Amniotic stem cell (primary cell): Measurements from ENCODE around the gene STAG3.
"Not testable (repeated sequence)": the region's sequence is repeated elsewhere in the genome, so short reads cannot be mapped to it uniquely, and the experiment has no call there.

Experiments used
- DNase-seq: peaks from one replicate; lab custom pipeline; 2025; lab: John Stamatoyannopoulos, UW

The STAG3 gene

DNA sequence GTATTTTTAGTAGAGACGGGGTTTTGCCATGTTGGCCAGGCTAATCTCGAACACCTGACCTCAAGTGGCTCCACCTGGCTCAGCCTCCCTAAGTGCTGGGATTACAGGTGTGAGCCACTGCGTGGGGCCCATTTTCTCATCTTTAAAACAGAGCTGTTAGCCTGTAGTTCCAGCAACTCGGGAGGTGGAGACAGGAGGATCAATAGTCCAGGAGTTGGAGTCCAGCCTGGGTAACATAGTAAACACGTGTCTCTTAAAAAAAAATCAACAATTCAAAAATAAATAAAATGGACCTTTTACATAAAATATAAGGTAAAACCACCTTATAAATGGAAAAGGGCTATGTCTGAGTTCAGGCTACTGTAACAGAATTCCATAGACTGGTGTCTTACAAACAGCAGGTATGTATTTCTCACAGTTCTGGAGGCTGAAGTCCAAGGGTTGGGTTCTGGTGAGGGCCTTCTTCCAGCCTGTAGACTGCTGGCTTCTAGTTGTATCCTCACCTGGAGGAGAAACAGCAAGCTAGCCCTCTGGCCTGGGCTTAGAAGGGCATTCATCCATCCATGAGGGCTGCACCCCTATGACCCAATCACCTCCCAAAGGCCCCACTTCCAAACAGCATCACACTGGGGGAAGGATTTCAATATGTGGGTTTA, 35.0 kb downstream of the STAG3 start:
- no peak for DNase-seq

DNA sequence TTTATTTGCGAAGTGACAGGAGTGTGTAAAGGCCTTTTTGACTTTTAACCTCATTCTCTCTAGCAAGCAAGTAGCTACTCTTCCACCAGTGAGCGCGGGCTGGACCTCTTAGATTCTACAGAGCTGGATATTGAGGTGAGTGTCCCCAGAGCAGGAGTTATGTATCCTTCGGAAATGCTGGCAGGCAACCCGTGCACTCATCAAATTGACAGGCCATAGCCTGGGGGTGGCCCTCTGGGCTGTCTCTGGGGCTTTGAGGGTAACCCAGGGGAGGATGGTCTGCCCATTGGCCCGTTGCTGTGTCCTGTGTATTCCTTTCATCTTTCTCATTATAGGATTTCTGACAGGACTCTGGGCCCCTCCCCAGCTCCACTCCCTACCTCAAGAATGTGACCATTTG, 36.0 kb downstream of the STAG3 start:
- DNase-seq = no peak

DNA sequence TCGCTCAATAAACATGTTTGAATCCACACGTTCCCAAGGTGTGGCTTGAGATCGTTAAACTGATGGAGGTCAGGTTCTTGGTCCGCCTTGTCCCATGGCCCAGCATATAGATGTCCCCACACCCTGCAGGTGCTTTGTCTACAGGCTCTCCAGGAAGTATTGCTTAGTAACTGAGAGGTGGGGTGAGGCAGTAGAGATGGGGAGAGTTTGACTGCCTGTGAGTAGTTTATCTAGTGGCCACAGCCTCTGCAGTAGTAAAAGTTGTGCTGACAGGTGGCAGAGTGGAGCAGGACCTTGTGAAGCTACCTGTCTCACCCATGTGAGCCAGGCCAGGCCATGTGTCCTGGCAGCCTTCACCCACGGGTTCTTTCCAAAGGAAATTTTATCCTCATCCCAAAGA, 36.6 kb downstream of the STAG3 start:
- not testable (repeated sequence) for DNase-seq

DNA sequence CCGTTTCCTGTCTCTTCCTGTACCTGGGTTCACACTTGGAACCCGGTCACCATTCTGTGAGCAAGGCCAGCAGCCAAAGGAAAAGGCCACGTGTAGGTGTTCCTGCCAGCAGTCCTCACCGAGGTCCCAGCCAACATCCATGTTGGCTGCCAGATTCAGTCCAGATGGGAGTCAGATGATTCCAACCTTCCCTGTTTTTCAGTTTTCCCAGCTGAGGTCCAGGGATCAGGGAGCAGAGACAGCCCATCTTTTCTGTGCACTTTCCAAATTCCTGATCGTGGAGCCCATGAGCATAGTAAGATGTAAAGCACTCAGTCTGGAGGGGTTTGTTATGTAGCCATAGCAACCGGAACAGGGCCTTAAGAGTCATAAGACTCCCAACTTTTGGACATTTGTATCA, 38.2 kb downstream of the STAG3 start:
- DNase-seq = no peak

DNA sequence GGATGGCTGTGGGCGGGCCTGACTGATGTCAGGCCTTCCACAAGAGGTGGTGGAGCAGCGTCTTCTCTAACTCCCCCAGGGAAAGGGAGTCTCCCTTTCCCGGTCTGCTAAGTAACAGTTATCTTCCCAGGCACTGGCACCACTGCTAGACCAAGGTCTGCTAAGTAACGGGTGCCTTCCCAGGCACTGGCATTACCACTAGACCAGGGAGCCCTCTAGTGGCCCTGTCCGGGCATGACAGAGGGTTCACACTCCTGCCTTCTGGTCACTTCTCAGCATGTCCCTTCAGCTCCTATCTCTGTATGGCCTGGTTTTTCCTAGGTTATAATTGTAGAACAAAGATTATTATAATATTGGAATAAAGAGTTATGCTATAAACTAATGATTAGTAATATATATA, 40.2 kb downstream of the STAG3 start:
- DNase-seq = not testable (repeated sequence)

DNA sequence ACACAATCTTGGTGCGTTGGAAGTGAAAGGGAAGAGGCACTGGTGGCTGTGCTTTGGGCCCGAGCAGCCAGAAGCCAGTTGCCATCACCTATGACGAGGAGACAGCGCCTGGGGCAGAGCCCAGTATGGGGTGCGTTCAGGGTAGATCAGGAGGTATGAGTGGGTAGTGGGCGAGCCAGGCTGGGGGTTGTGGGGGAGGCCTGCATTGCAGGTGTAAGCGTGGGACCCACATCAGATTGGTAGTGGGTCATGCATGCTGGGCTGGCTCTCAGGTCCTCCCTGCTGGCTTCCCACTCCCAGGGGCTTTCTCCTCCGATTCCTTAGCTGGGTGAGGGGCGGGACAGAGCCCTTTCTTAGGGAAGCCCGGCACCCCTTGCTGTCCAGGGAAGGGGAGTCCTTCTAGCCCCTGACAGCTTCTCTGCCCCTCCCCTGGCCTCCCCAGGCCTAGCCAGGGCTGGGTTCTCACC, 41.6 kb downstream of the STAG3 start:
- DNase-seq = no peak

DNA sequence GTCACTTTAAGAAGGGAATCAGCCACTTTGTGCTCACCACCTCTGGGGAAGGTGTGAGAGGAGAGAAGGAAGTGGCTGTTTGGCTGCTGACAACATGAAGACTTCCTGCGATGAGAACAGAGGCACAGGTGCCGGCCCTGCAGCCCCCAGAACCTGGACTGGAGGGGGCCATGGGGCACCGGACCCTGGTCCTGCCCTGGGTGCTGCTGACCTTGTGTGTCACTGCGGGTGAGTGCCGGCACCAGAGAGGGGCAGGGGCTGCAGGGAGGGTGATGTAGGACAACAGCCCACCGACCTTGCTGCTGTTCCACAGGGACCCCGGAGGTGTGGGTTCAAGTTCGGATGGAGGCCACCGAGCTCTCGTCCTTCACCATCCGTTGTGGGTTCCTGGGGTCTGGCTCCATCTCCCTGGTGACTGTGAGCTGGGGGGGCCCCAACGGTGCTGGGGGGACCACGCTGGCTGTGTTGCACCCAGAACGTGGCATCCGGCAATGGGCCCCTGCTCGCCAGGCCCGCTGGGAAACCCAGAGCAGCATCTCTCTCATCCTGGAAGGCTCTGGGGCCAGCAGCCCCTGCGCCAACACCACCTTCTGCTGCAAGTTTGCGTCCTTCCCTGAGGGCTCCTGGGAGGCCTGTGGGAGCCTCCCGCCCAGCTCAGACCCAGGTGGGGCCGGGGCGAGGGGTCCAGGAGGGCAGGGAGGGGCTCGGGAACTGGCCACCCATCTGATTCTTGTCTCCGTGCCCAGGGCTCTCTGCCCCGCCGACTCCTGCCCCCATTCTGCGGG, 42.3 kb downstream of the STAG3 start, which contains the start of gene PVRIG:
Gene PVRIG, plus strand, starts transcription at position 149 of the 785 bp plus-strand sequence. Its CDS starts 22 bp downstream, at position 171.
- not testable (repeated sequence) for DNase-seq

DNA sequence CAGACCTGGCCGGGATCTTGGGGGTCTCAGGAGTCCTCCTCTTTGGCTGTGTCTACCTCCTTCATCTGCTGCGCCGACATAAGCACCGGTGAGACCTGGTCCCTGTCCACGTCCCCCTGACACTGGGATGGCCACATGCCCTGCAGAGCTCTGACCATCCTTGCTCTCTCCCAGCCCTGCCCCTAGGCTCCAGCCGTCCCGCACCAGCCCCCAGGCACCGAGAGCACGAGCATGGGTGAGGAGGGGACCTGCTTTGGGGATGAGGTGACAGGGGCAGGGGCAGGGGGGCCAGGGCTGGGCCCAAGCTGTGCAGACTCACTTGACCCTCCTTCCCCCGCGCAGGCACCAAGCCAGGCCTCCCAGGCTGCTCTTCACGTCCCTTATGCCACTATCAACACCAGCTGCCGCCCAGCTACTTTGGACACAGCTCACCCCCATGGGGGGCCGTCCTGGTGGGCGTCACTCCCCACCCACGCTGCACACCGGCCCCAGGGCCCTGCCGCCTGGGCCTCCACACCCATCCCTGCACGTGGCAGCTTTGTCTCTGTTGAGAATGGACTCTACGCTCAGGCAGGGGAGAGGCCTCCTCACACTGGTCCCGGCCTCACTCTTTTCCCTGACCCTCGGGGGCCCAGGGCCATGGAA, 43.0 kb downstream of the STAG3 start:
- DNase-seq = no peak

DNA sequence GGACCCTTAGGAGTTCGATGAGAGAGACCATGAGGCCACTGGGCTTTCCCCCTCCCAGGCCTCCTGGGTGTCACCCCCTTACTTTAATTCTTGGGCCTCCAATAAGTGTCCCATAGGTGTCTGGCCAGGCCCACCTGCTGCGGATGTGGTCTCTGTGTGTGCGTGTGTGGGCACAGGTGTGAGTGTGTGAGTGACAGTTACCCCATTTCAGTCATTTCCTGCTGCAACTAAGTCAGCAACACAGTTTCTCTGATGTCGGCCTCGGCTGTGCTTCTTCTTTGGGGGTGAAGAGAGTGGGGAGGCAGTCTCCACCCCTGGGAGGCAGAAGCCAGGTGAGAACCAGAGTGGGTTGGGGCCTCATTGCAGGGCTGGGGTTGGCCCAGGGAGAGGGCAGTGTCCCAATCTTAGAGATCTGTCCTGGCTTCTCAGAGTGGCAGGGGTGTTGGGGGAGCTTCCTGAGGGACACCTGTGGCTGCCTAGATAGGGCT, 43.6 kb downstream of the STAG3 start:
- no peak for DNase-seq

DNA sequence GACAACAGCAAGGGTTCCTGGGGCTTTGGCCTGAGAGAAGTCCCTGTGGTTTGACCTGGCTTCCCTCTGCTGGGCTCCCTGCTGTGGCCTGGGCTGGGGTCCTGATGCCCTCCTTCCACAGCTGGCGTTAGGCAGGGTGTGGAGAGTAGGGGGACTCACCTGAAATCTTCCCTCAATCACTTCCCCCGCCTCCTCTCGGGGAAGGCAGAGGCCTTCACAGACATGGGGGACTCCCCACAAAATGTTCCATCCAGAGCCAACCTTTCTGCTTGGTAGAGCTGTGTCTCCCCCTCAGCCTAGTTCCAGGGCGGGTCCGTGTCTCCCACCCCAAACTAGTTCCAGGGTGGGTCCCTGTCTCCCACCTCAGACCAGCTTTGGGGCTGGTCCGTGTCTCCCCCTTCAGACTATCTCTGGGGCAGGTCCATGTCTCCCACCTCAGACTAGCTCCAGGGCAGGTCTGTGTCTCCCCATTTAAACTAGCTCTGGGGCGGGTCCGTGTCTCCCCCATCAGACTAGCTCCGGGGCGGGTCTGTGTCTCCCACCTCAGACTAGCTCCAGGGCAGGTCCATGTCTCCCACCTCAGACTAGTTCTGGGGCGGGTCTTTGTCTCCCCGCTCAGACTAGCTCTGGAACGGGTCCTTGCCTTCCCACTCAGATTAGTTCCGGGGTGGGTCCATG, 44.2 kb downstream of the STAG3 start:
- no peak for DNase-seq

DNA sequence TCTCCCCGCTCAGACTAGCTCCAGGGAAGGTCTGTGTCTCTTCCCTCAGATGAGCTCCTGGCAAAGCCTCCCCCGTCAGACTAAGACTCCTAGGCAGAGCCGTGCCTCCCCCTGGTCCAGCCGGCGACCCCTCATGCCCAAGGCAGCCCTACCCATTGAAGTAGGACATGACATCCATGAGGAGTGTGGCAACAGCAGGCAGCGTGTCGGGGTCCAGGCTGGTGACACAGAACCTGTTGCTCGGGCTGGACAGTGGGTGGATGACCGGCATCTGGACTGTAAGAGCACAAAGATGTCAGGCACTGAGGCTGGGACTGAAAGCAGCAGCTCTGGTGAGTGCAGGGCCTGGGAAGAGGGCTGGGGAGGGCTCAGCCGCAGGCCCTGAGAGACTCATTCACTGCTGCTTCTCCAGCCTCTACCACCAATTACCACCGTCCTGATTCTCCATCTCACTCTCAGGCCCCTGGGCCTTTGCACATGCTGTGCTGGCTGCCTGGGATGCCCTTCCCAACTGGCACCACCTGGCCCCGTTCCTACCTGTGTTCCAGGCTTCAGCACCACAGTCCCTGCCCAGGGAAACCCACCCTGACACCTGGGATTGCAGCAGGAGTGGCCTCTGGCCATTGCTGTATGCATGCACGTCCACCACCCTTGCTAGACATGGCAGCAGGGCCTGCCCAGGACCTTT, 44.9 kb downstream of the STAG3 start:
- DNase-seq = no peak

DNA sequence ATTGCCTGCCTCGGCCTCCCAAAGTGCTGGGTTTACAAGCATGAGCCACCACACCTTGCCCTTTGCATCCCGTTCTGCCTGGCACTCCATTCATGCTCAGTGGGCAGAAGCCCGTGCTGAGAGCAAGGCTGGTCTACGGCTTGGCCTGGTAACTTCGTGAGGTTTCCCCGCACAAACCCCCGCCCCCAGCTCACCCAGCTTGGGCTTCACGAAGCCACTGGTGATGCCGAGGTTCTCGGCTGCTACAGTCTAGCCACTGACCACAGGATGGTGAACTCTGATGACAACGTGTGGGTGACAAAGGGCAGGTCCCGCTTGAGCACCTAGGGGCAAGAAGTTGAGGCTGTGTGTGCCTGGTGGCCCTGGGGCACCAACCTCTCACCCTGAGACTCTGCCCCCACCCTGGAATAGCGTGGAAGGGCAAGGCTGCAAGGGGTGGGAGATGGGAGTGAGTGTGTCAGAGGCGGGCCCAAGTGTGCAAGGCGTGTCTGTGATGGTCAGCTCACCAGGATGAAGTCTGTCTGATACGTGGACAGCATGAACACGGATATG, 45.7 kb downstream of the STAG3 start:
- not testable (repeated sequence) for DNase-seq

DNA sequence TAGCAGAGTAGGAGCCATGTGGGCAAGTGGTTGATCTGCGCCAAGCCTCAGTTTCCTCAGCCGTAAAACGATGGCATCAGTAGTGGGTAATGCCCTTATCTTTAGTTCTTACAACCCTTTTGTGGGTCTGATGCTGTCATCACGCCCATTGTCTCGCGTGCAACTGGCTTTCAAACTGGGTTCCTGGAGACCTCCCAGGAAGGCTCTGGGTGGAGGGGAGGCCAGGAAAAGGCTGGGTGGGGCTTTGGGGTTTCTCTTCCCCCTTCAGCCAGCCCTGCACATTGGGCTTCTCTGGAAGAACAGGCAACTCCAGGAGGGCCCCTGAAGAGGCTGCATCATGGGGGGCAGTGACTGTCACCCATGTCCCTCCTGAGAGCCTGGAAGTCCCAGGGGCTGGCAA, 47.2 kb downstream of the STAG3 start:
- DNase-seq = not testable (repeated sequence)

DNA sequence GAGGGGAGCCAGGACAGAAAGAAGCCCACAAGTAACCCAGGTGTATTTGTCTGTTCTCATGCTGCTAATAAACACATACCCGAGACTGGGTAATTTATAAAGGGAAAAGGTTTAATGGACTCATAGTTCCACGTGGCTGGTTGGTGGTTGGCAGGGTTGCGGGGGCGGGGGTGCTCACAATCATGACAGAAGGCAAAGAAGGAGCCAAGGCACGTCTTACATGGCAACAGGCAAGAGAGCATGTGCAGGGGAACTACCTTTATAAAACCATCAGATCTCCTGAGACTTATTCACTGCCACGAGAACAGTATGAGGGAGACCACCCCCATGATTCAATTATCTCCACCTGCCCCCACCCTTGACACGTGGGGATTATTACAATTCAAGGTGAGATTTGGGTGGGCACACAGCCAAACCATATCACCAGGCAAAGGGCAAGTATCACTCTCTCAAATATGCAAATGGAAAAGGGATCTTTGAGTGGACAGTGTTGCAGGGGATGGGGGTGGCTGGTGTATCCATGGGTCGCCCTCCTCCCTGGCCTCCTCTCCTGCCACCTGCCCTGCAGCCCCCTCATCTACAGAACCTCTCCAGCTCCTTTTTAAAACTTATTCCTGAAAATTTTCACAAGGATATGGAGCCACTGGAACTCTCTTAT, 57.1 kb downstream of the STAG3 start:
- DNase-seq = not testable (repeated sequence)

DNA sequence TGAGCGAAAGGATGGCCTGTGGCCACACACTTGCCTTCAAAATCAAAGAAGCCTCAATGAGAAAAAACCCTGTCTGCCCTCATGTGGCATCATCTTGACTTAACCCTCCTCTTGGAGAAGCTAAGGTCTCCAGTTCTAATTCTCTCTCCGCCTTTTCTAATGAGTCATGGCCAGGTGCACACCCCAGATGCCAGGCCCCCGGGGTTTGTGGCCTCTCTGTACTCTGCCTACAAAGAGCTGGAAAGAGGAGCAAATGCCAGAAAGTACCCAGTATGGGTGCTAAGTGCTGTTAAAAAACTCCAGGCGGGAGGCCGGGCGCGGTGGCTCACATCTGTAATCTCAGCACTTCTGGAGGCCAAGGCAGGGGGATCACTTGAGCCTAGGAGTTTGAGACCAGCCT, 62.3 kb downstream of the STAG3 start:
- DNase-seq = not testable (repeated sequence)

DNA sequence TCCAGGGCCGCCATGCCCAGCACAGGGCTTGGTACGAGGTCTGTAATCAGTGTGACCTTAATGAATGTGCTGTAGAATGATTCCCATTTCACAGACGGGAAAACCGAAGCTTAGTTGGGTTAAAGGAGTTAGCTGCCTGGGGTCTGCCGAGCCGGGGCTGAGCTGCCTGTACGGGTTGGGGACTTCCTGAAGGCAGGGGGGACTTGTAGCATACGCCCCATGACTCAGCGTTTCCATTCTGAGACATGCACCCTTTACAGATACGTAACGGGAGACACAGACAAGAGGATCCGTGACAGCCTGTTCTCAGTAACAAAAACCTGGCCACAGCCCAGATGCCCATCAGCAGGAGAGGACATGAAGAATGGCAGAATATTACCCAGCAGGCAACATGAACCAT, 65.7 kb downstream of the STAG3 start:
- DNase-seq = not testable (repeated sequence)

DNA sequence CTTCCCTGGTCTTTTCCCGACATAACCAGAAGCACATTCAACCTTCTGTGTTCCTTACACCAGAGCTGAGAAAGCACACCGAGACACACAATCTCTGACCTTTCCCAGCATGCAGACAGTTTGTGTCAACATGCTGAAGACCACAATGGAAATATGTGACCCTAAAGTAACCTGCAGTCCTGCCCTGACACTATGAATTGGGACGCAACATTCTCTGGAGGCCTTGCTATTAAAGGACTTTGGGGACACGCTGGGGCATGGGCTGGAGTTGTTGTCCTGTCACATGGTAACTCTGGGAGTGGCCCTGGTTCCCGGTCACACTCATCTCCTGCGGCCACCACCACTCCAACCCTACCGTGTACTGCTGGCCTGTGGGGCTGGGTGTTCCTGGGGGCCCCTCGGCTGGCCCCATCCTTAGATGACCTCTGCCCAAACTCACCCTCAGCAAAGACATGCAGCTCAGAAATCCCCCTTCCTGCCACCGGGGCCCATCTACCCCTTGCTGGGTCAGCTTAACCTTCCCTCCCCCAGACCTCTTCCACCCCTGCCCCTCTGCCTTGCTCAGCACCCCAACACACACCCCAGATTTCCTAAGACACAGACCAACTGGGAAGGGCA, 67.4 kb downstream of the STAG3 start:
- DNase-seq = not testable (repeated sequence)

DNA sequence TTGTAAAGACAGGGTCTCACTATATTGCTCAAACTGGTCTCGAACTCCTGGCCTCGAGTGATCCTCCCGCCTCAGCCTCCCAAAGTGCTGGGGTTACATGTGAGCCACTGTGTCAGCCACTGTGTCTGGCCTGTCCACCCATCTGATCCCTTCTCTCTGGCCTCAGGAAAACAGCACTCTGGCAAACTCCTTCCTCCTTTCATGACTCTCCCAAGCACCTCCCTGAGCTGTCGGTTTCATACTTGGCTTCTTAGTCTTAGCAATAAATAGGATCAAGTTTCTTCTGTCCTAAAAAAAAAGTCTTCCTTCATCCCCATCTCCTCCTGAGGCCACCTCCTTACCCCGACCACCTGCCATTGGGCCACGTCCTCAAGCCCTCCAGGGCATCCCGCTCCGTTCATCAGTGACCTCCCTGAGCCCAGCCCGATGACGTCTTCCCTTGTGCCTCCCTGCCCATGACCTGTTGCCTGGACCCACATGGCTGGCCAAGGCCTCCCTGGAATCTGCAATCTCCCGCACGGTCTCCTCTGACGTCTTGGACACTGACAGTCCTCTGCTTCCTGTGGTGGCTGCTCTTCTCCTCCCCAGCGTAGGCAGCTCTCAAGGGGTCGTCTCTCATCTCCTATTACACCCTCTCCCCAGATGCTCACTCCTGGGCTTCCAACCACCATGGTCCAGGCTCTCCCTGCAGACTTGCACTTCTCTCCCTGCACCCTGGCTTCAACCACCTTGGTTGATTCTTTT, 68.6 kb downstream of the STAG3 start:
- not testable (repeated sequence) for DNase-seq

DNA sequence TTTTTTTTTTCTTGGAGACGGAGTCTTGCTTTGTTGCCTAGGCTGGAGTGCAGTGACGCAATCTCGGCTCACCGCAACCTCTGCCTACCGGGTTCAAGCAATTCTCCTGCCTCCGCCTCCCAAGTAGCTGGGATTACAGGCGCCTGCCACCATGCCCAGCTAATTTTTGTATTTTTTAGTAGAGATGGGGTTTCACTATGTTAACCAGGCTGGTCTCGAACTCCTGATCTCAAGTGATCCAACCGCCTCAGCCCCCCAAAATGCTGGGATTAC, 69.1 kb downstream of the STAG3 start:
- DNase-seq = not testable (repeated sequence)
